SK-N-SH treated with all-trans-retinoic acid at 6 μM for 48 hours (cell line): Measurements from ENCODE around the gene ACOD1.

Experiments
- PATZ1 ChIP-seq: fragments of 250-450 bp; sonication (Bioruptor Pico); IDR thresholded peaks from 2 replicates; pipeline ENCODE4 v1.8.0; 2020; ENCODE audit warnings: mild to moderate bottlenecking, moderate library complexity, borderline replicate concordance
- ZFP3 ChIP-seq: fragments of 250-450 bp; sonication (Bioruptor Pico); IDR thresholded peaks from 2 replicates; pipeline ENCODE4 v1.5.0; 2020; ENCODE audit warnings: mild to moderate bottlenecking, moderate library complexity
- ZFP30 ChIP-seq: fragments of 450-650 bp; formaldehyde crosslinking; IDR thresholded peaks from 2 replicates; pipeline ENCODE4 v1.5.0; 2022; ENCODE audit warnings: mild to moderate bottlenecking, moderate library complexity
- ZNF70 ChIP-seq: fragments of 450-650 bp; formaldehyde crosslinking; IDR thresholded peaks from 2 replicates; pipeline ENCODE4 v1.5.0; 2020; ENCODE audit warnings: mild to moderate bottlenecking, moderate library complexity

GRCh38 chr13:76917095-76917494 is 31.2 kb upstream of the ACOD1 start:
- TF ChIP-seq ZNF70 (CRISPR knock-in tag) (no peak), ZFP30 (no peak), ZFP3 (CRISPR knock-in tag) (no peak), PATZ1 (no peak)
